H1 (cell line): Measurements from ENCODE around the gene MRPS5. TPM values are rescaled to one million over a fixed set of nuclear protein-coding genes. Genes with fewer than 3 reads are reported as not detected.

ENCODE experiments used
- CTCF ChIA-PET: fragments of 300-600 bp; sonication (Branson Sonifier 250); formaldehyde crosslinking; loops from one replicate; lab custom pipeline; 2021; ENCODE audit not compliant: partially characterized antibody; lab: Charles Lee
- POLR2A ChIA-PET: fragments of 300-600 bp; sonication (Branson Sonifier 250); formaldehyde crosslinking; loops from one replicate; lab custom pipeline; 2021; ENCODE audit warnings: inconsistent platforms; ENCODE audit not compliant: partially characterized antibody; lab: Charles Lee
- DNase-seq, 2 experiments: peaks; one replicate each; pipeline versions ENCODE4 v3.0.0 to v3.0.0-alpha.2; 2010 to 2022; ENCODE audit warnings: low spot score in 2 of 2, low read depth in 1 of 2, mixed read lengths in 1 of 2
- FAIRE-seq: peaks from 2 replicates; lab custom pipeline; 2011; peaks lifted over from hg19 to GRCh38; lab: Jason Lieb, UNC
- H2AFZ ChIP-seq: 2 replicates; pipeline ENCODE4 v1.8.1; 2012; ENCODE audit warnings: low read length, inconsistent platforms
- H2AK5ac ChIP-seq: 2 replicates; pipeline ENCODE4 v1.6.1; 2013; ENCODE audit warnings: low read depth, low read length
- H2BK120ac ChIP-seq: replicated peaks from 2 replicates; pipeline ENCODE3; 2013; ENCODE audit warnings: low read depth, low read length, inconsistent platforms
- H2BK12ac ChIP-seq: 2 replicates; pipeline ENCODE4 v1.6.1; 2013; ENCODE audit warnings: low read depth, low read length
- H2BK15ac ChIP-seq: 2 replicates; pipeline ENCODE4 v1.6.1; 2013; ENCODE audit warnings: low read length
- H2BK20ac ChIP-seq: 2 replicates; pipeline ENCODE4 v1.6.1; 2013; ENCODE audit warnings: low read length
- H2BK5ac ChIP-seq: 2 replicates; pipeline ENCODE4 v1.6.1; 2013; ENCODE audit warnings: low read depth, low read length
- H3K14ac ChIP-seq: 2 replicates; pipeline ENCODE4 v1.6.1; 2013; ENCODE audit warnings: inconsistent platforms; ENCODE audit not compliant: insufficient read length
- H3K18ac ChIP-seq: 2 replicates; pipeline ENCODE4 v1.6.1; 2013; ENCODE audit warnings: low read length; ENCODE audit errors: extremely low read depth
- H3K23ac ChIP-seq: 2 replicates; pipeline ENCODE4 v1.6.1; 2013; ENCODE audit warnings: inconsistent platforms; ENCODE audit not compliant: insufficient read length
- H3K23me2 ChIP-seq: 2 replicates; pipeline ENCODE4 v1.6.1; 2013; ENCODE audit warnings: low read depth, low read length
- H3K27ac ChIP-seq: 2 replicates; pipeline ENCODE4 v1.6.1; 2011; ENCODE audit warnings: low read depth, low read length, inconsistent platforms
- H3K27me3 ChIP-seq, 4 experiments: replicated peaks in 1 of 4; 1 replicate in 1 of 4; 2 replicates in 3 of 4; pipeline versions ENCODE4 v1.6.1 to v1.8.1; 2011 to 2013; ENCODE audit warnings: low read length in 3 of 4, mild to moderate bottlenecking in 3 of 4, inconsistent platforms in 2 of 4, mixed read lengths in 2 of 4, moderate library complexity in 1 of 4; ENCODE audit not compliant: control insufficient read depth in 3 of 4, insufficient read depth in 3 of 4; ENCODE audit errors: extremely low read depth in 1 of 4
- H3K36me3 ChIP-seq, 4 experiments: 2 replicates each; pipeline versions ENCODE4 v1.6.1 to v1.8.1; 2011 to 2013; ENCODE audit warnings: mild to moderate bottlenecking in 4 of 4, low read length in 3 of 4, moderate library complexity in 2 of 4, control low read depth in 1 of 4, inconsistent platforms in 1 of 4; ENCODE audit not compliant: insufficient read depth in 4 of 4, control insufficient read depth in 2 of 4
- H3K4ac ChIP-seq: replicated peaks from 2 replicates; pipeline ENCODE3; 2013; ENCODE audit warnings: low read length, low read depth, mixed read lengths, inconsistent platforms; ENCODE audit not compliant: insufficient read length
- H3K4me1 ChIP-seq, 4 experiments: replicated peaks in 1 of 4; 1 replicate in 1 of 4; 2 replicates in 3 of 4; pipeline versions ENCODE4 v1.6.1 to v1.8.1; 2011 to 2013; ENCODE audit warnings: low read length in 3 of 4, inconsistent platforms in 2 of 4, mixed read lengths in 1 of 4; ENCODE audit not compliant: insufficient read depth in 4 of 4, control insufficient read depth in 3 of 4
- H3K4me2 ChIP-seq, 2 experiments: 2 replicates each; pipeline versions ENCODE4 v1.6.1 to v1.8.1; 2011 to 2013; ENCODE audit warnings: low read depth in 2 of 2, low read length in 2 of 2, control low read depth in 1 of 2, inconsistent platforms in 1 of 2, mild to moderate bottlenecking in 1 of 2; ENCODE audit not compliant: insufficient read depth in 1 of 2
- H3K4me3 ChIP-seq, 4 experiments: fragments of 200-600, 300-600 bp in 1 of 4; sonication (generic), shearing (Covaris generic), sonication (Bioruptor Twin) in 1 of 4; 2 replicates each; pipeline versions ENCODE4 v1.5.1 to v1.8.1; 2011 to 2016; ENCODE audit warnings: low read length in 4 of 4, low read depth in 3 of 4, control low read depth in 2 of 4, inconsistent platforms in 2 of 4, mild to moderate bottlenecking in 2 of 4, mixed read lengths in 1 of 4, moderate library complexity in 1 of 4; ENCODE audit not compliant: insufficient read depth in 2 of 4; ENCODE audit errors: extremely low read depth in 1 of 4
- H3K56ac ChIP-seq: replicated peaks from 2 replicates; pipeline ENCODE3; 2013; ENCODE audit warnings: low read depth, mild to moderate bottlenecking, mixed read lengths, low read length, inconsistent platforms; ENCODE audit not compliant: insufficient read length
- H3K79me1 ChIP-seq: 2 replicates; pipeline ENCODE4 v1.6.1; 2013; ENCODE audit warnings: low read depth, low read length, control low read depth
- H3K79me2 ChIP-seq, 2 experiments: 2 replicates each; pipeline versions ENCODE4 v1.6.1 to v1.8.1; 2012 to 2013; ENCODE audit warnings: low read length in 2 of 2, mild to moderate bottlenecking in 2 of 2, inconsistent platforms in 1 of 2; ENCODE audit not compliant: insufficient read depth in 2 of 2, control insufficient read depth in 1 of 2
- H3K9ac ChIP-seq, 4 experiments: replicated peaks in 1 of 4; 1 replicate in 1 of 4; 2 replicates in 3 of 4; pipeline versions ENCODE4 v1.6.1 to v1.8.1; 2011 to 2013; ENCODE audit warnings: low read depth in 3 of 4, low read length in 3 of 4, control low read depth in 2 of 4, mild to moderate bottlenecking in 2 of 4, moderate library complexity in 2 of 4, inconsistent platforms in 1 of 4; ENCODE audit errors: extremely low read depth in 1 of 4
- H3K9me3 ChIP-seq, 2 experiments: 2 replicates each; pipeline versions ENCODE4 v1.6.1 to v1.8.1; 2012 to 2013; ENCODE audit warnings: mild to moderate bottlenecking in 2 of 2, moderate library complexity in 2 of 2, control low read depth in 1 of 2, inconsistent platforms in 1 of 2, low read depth in 1 of 2, low read length in 1 of 2, mixed read lengths in 1 of 2; ENCODE audit not compliant: insufficient read depth in 2 of 2
- H4K20me1 ChIP-seq, 2 experiments: replicated peaks in 1 of 2; 2 replicates each; pipeline versions ENCODE3 to v1.8.1; 2011 to 2013; ENCODE audit warnings: inconsistent platforms in 2 of 2, low read length in 2 of 2, mild to moderate bottlenecking in 1 of 2; ENCODE audit not compliant: insufficient read depth in 2 of 2, control insufficient read depth in 1 of 2
- H4K5ac ChIP-seq: 2 replicates; pipeline ENCODE4 v1.6.1; 2013; ENCODE audit warnings: low read length, low read depth, mixed read lengths, inconsistent platforms; ENCODE audit not compliant: insufficient read length
- H4K8ac ChIP-seq: 2 replicates; pipeline ENCODE4 v1.8.0; 2013; ENCODE audit warnings: mild to moderate bottlenecking, moderate library complexity, low read length, inconsistent platforms; ENCODE audit not compliant: insufficient read depth; ENCODE audit errors: extremely low read depth
- H4K91ac ChIP-seq: replicated peaks from 2 replicates; pipeline ENCODE3; 2013; ENCODE audit warnings: low read length, mixed read lengths, inconsistent platforms; ENCODE audit not compliant: insufficient read length
- BRCA1 ChIP-seq: IDR thresholded peaks from 2 replicates; pipeline ENCODE4 v1.6.1; 2012; ENCODE audit warnings: low read depth, low read length, improper control_type of control experiment
- CBX5 ChIP-seq: fragments of 300-800, 300-1000 bp; sonication (generic); IDR thresholded peaks from 2 replicates; pipeline ENCODE4 v1.7.1; 2016; ENCODE audit warnings: antibody characterized with exemption, low read length, low read depth
- CEBPB ChIP-seq: IDR thresholded peaks from 2 replicates; pipeline ENCODE4 v1.6.1; 2012; ENCODE audit warnings: low read depth, low read length
- E2F6 ChIP-seq: IDR thresholded peaks from 2 replicates; pipeline ENCODE4 v1.6.1; 2012; ENCODE audit warnings: inconsistent platforms
- EGR1 ChIP-seq: IDR thresholded peaks from 2 replicates; pipeline ENCODE4 v1.6.1; 2011; ENCODE audit warnings: low read depth, low read length, borderline replicate concordance
- HDAC6 ChIP-seq: IDR thresholded peaks from one replicate; pipeline ENCODE4 v1.7.1; 2012; ENCODE audit warnings: low read depth, mild to moderate bottlenecking, inconsistent platforms, low read length, moderate library complexity
- NANOG ChIP-seq: IDR thresholded peaks from 2 replicates; pipeline ENCODE4 v1.6.1; 2011; ENCODE audit warnings: low read length, low read depth, mild to moderate bottlenecking, inconsistent platforms; ENCODE audit not compliant: insufficient read depth, poor library complexity, severe bottlenecking
- RXRA ChIP-seq: IDR thresholded peaks from 2 replicates; pipeline ENCODE4 v1.6.1; 2011; ENCODE audit warnings: low read depth, mild to moderate bottlenecking, low read length, moderate library complexity; ENCODE audit not compliant: insufficient read depth
- SIX5 ChIP-seq: IDR thresholded peaks from 2 replicates; pipeline ENCODE4 v1.6.1; 2011; ENCODE audit warnings: mild to moderate bottlenecking, low read depth, low read length
- TAF1 ChIP-seq: IDR thresholded peaks from 2 replicates; pipeline ENCODE4 v1.6.1; 2011; ENCODE audit warnings: mild to moderate bottlenecking, low read depth, low read length
- WGBS, 2 experiments: shearing (Covaris generic) in 1 of 2; methylation state at CpG; one replicate each; pipeline versions ENCODE4 v1.1.6 to v1.1.7; 2013 to 2015; ENCODE audit warnings: low lambda C conversion rate in 2 of 2, mixed read lengths in 2 of 2, inconsistent platforms in 1 of 2, low coverage in 1 of 2, missing lambda C conversion rate in 1 of 2; ENCODE audit not compliant: insufficient replicate concordance in 2 of 2, insufficient coverage in 1 of 2, insufficient read length in 1 of 2; ENCODE audit errors: extremely low coverage in 1 of 2, missing lambda C conversion rate in 1 of 2; 5-methylcytosine and 5-hydroxymethylcytosine counted together
- polyA plus RNA-seq, 7 experiments: library from polyadenylated mRNA; depleted of rRNA in 3 of 7; stranded (reverse) in 5 of 7; unstranded in 2 of 7; fragments of >200 nt in 5 of 7; fragments of 200-250 nt in 2 of 7; gene quantifications; 1 replicate in 5 of 7; 2 replicates in 1 of 7; 4 replicates in 1 of 7; pipeline versions ENCODE4 v1.2.1 to v1.2.3, GENCODE V29; 2011 to 2013; ENCODE audit warnings: missing spikeins in 2 of 7, mixed read lengths in 2 of 7
- total RNA-seq: library from RNA; stranded (reverse); fragmentation: NEBNext Ultra II Directional; extraction: Animal tissue kit (Norgen Biotek cat#: 25700); gene quantifications from 2 replicates; pipeline ENCODE4 v1.2.1, GENCODE V29; 2021

The MRPS5 gene
- total and polyA plus RNA-seq, 2 of the 8 experiments (the other 6 are each of a cell fraction or from before 2014, with no cell fraction given), result 36.7 to 53.0 TPM

DNA sequence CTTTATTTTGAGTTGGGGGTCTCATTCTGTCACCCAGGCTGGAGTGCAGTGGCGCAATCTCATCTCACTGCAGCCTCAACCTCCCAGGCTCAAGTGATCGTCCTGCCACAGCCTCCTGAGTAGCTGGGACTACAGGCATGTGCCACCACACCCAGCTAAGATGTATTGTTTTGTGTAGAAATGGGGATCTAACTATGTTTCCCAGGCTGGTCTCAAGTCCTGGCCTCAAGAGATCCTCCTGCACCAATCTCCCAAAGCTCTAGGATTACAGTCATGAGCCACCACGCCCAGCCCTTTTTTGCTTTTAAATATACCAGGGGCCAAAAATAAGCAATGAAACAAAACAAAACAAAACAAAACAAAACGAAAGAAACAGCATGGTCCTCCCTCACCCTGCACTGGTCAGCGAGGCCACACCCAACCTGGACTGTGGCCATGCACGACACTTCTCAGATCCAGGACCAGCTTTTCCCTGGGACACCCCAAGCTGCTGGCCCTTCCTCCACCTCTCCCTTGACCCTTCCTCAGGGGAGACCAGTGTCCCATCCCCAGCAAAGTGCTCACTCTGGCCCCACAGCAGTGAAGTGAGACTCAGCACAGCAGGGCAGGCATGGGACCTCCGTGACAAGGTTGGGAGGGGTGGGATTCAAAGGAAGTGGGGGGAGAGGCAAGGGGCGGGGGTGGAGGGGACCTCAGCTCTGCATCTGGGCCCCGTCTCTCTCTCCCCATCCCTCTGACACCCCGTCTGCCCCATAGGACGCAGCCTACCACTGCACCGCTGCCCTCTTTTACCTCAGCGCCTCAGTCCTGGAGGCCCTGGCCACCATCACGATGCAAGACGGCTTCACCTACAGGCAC lies 72.6 kb downstream of the MRPS5 start:
- WGBS, 2 experiments, result 85% methylated on average over 12 of the region's 15 CpGs; no CpG with 5 or more reads in 1 of the 2 experiments
- H4K91ac ChIP-seq, result no peak overlapping the region
- H2AK5ac ChIP-seq, result no peak overlapping the region
- no peak overlapping the region for H2BK5ac ChIP-seq
- H3K56ac ChIP-seq, result no peak overlapping the region
- no peaks in the 10 kb centered on the region for H4K20me1 ChIP-seq
- no peak overlapping the region for H4K8ac ChIP-seq
- no peaks in the 10 kb centered on the region for H3K36me3 ChIP-seq
- H3K9me3 ChIP-seq, result peaks cover 78 to 94% of the 10 kb centered on the region in 2 experiments
- no peak for TF ChIP-seq BRCA1
- no peak for TF ChIP-seq CBX5
- no peak for TF ChIP-seq EGR1
- TF ChIP-seq TAF1, result no peak
- no peak for TF ChIP-seq HDAC6
- TF ChIP-seq E2F6, result no peak
- TF ChIP-seq SIX5, result no peak
- TF ChIP-seq NANOG, result no peak
- no peak for TF ChIP-seq RXRA
- no peak for TF ChIP-seq CEBPB
- no peak overlapping the region for H3K14ac ChIP-seq
- H3K23ac ChIP-seq, result no peak overlapping the region
- H2BK120ac ChIP-seq, result no peak overlapping the region
- H3K9ac ChIP-seq, result no peak overlapping the region
- no peak overlapping the region for H4K5ac ChIP-seq
- H2BK15ac ChIP-seq, result no peak overlapping the region
- H2BK20ac ChIP-seq, result no peak overlapping the region
- H3K18ac ChIP-seq, result no peak overlapping the region
- no peak overlapping the region for H3K4me3 ChIP-seq
- H3K4ac ChIP-seq, result no peak overlapping the region
- DNase-seq, result no peak
- FAIRE-seq, result no peak
- H3K4me1 ChIP-seq, result no peaks in the 10 kb centered on the region; a peak in 1 of 7 replicates
- no peaks in the 10 kb centered on the region for H3K23me2 ChIP-seq
- ChIA-PET CTCF (no interaction called here), POLR2A (no interaction called here)
- no peak overlapping the region for H3K27ac ChIP-seq
- H2AFZ ChIP-seq, result no peak overlapping the region
- no peaks in the 10 kb centered on the region; the same call in 1 of the 2 replicates for H3K79me1 ChIP-seq
- H2BK12ac ChIP-seq, result no peak overlapping the region
- no peaks in the 10 kb centered on the region for H3K27me3 ChIP-seq
- no peak overlapping the region for H3K4me2 ChIP-seq
- H3K79me2 ChIP-seq, result no peaks in the 10 kb centered on the region
